Hematopoietic multipotent progenitor cell (in vitro differentiated cells): ENCODE measurements around the gene SPRR2B. TPM values are rescaled to one million over a fixed set of nuclear protein-coding genes. Genes with fewer than 3 reads are reported as not detected.
"Not testable (repeated sequence)": the region's sequence is repeated elsewhere in the genome, so short reads cannot be mapped to it uniquely, and the experiment has no call there.

Experiments used
- DNase-seq, 3 donors: peaks; one replicate each; pipeline ENCODE4 v3.0.0-alpha.2; 2011 to 2015; ENCODE audit warnings: low read depth in 2 of 3, low spot score in 2 of 3
- total RNA-seq: library from RNA; depleted of rRNA; stranded (reverse); fragments of >200 nt; gene quantifications from one replicate; pipeline ENCODE4 v1.2.3, GENCODE V29; 2012

SPRR2B gene
- not detected for total RNA-seq

GRCh38 chr1:153071511-153071910 is at the start of gene SPRR2B:
Gene SPRR2B (minus strand): TSS chr1:153071611. CDS start chr1:153070839, 772 bp downstream.
- no peak for DNase-seq

GRCh38 chr1:153120945-153121344 is 49.5 kb upstream of the SPRR2B start:
- no peak for DNase-seq

- no peak for DNase-seq
Observed at GRCh38 chr1:153119491-153119971, 48.1 kb upstream of the SPRR2B start.

- not testable (repeated sequence) for DNase-seq
Observed at GRCh38 chr1:153115264-153115663, 43.9 kb upstream of the SPRR2B start.

- DNase-seq: no peak
Observed at GRCh38 chr1:153113416-153113815, 42.0 kb upstream of the SPRR2B start, which contains the start of gene SPRR2F. Gene SPRR2F (minus strand): TSS chr1:153113516. CDS start chr1:153112733, 783 bp downstream.

GRCh38 chr1:153112454-153112853 is 41.0 kb upstream of the SPRR2B start:
- not testable (repeated sequence) for DNase-seq

DNA sequence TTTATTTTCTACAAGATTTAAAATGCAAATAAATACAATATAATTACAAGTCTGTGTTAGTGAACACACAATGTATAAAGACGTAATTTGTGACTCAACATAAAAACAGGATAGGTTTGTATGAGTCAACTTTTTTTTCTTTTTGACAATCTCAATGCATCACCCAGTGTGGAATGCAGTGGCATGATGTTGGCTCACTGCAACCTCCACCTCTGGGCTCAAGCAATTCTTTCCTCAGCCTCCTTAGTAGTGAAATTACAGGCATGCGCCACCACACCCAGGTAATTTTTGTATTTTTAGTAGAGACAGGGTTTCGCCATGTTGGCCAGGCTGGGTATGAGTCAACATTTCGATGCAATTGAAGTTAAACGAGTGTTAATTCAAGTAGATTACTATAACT is 28.8 kb upstream of the SPRR2B start:
- no peak for DNase-seq

DNA sequence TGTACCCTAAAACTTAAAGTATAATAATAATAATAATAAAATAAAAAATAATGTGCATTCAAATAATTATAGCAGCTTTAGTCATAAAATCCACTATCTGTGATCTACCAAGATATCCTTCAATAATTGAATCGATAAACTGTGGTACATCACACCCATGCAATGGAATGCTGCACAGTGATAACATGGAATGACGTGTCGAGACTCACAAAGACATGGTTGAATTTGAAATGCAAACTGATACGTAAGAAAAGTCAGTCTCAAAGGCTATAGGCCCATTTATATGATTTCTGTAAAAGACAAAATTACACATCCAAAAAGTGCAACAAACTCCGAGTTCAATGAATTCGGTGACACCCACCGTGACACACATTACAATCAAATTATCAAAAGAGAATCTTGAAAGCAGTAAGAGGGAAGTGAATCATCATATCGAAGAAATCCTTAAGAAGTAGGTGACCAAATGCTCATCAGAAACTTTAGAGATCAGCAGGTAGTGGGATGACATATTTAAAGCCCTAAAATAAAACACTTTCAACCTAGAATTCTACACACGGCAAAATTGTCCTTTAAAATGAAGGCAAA is 28.1 kb upstream of the SPRR2B start:
- DNase-seq: no peak

DNA sequence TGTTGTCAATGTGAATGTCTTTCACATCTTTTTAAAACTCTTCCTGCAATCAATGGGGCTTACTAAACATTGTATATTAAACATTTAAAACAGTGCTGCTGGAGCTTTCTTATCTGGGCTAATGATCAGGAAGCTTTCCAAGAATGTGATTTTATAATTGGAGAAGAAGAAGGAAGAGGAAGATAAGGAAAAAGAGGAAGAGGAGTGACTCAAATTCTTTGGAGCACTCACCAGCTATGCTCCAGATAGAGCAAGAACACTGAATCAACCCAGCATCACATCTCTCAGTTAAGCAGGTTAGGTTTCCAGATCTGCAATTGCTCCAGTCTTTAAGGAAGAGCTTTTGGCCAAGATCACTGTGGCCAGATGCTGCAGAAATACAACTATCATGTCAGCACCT is 24.4 kb upstream of the SPRR2B start:
- no peak for DNase-seq

GRCh38 chr1:153094426-153094825 is 23.0 kb upstream of the SPRR2B start, which contains the start of gene SPRR2E:
Gene SPRR2E (minus strand): TSS chr1:153094526. CDS start chr1:153093751, 775 bp downstream.
- DNase-seq: no peak

- no peak for DNase-seq
Observed at GRCh38 chr1:153087652-153088051, 16.2 kb upstream of the SPRR2B start.

- DNase-seq: no peak
Observed at GRCh38 chr1:153081736-153082135, 10.3 kb upstream of the SPRR2B start.

DNA sequence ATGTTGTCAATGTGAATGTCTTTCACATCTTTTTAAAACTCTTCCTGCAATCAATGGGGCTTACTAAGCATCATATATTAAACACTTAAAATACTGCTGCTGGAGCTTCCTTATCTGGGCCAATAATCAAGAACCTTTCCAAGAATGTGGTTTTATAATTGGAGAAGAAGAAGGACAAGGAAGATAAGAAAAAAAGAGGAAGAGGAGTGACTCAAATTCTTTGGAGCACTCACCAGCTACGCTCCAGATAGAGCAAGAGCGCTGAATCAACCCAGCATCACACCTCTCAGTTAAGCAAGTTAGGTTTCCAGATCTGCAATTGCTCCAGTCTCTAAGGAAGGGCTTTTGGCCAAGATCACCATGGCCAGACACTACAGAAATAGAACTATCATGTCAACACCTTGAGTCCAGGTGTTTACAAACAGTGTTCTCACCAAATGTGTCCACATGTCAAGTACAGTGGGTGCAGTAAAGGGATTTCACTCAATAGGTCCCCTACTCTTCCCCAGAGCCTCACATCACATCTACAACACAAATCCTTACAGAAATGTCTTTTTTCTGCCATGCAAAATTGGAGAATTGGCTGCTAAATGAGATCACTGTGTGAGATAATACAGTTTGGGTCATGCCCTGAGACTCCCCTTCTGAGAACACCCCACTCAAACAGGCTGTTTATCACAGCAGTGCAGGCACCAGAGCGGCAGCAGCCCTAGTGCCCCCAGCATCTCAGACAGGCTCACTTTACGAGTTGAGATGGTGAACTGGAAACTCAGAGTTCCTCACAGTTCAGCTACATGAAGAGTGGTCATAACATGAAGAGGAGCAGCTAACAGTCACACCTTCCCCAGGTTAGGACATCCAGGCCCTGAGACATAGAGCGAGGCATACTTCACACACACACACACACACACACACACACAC is 1.7 kb upstream of the SPRR2B start:
- DNase-seq: no peak

DNA sequence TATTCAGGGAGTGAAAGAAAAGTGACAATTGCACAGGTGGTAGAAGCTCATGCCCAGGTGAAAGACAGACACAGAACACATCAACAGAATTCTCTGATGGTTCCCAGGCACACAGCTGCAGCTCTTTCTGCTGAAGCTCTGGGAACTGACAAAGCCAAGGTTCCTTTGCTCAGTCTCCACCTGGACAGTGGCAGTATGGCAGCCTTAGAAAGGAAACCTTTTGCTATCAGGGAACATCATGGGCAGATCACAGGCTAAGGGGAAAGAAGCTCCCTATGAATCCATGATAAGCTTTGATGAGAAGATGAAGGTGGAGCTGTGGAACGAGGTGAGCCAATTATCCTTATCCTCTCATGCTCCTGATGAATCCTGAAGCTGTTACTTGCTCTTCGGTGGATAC is 1.2 kb downstream of the SPRR2B start:
- no peak for DNase-seq

DNA sequence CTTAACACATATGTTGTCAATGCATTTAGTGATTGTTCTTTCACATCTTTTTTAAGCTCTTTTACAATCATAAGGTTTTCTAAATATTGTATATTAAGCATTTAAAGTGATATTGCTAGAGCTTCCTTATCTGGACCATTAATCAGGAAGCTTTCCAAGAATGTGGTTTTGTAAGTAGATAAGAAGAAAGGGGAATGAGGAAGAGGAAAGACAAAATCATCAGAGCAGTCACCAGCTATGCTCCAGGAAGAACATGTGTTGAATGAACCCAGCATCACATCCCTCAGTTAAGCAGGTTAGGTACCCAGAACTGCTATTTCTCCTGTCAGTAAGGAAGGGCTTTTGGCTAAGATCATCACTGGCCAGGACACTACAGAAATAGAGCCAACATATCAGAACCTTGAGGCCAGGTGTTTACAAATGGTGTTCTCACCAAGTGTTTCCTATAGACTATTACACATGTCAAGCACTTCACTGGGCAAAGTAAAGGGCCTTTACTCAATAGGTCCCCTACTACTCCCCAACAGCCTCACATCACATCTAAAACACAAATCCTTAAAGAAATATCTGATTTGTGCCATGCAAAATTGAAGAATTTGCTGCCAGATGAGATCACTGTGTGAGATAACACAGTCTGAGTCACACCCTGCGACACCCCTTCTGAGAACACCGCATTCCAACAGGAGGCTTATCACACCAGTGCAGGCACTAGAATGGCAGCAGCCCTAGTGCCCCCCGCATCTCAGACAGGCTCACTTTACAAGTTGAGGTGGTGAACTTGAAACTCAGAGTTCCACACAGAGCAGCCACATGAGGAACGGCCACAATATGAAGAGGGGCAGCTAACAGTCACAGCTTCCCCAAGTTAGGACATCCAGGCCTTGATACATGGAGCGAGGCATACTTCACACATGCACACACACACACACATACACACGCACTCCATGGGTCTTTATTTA is 12.3 kb downstream of the SPRR2B start:
- DNase-seq: peak in 2 of 3 donors; percentile 31 to 53

DNA sequence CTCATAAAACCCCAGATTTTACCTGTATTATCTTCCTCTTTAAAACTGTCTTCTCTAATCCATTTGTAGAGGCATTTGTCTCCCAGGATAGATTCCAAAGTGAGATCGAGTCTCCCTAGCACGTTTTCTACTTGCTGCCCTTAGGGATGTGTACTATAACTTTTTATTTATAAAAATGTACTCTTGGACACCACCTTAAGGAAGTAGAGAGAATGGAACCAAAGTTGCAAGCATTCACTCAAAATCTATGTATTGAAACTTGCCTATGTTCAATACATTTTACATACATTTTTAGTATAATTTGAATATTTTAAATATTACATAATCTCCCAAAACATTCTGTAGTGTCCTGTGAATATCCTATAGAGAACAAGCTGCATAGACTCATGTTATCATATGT is 13.3 kb downstream of the SPRR2B start:
- no peak for DNase-seq

DNA sequence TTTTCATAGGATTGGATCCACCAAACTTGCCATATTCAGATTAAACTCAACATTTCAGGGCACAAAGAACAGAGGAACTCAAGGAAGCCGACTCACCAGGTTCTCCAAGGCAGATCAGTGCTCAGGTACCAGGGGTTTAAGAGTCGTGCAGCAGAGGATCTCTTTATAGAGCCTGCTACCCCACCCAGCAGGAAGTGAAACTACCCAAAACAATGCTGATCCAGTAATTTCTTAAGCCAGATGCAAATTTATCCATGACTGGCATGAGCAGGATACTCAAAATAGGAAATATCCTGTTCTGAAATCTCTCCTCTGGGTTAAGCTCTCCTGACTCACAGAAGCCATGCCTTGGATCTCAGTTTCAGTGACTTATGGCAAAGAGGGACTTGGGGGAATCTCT is 14.0 kb downstream of the SPRR2B start, which contains the start of gene SPRR2A:
Gene SPRR2A (minus strand): TSS at position 138 of the 400 bp plus-strand sequence. CDS start 777 bp downstream, outside the sequence.
- no peak for DNase-seq

DNA sequence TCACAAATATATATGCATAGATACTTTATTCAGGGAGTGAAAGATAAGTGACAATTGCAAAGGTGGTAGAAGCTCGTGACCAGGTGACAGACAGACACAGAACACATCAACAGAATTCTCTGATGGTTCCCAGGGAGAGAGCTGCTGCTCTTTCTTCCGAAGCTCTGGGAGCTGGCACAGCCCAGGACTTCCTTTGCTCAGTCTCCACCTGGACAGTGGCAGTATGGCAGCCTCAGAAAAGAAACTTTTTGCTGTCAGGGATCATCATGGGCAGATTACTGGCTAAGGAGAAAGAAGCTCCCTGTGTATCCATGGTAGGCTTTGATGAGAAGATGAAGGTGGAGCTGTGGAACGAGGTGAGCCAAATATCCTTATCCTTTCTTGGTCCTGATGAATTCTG is 15.3 kb downstream of the SPRR2B start:
- DNase-seq: not testable (repeated sequence)

GRCh38 chr1:153049211-153049610 is 22.2 kb downstream of the SPRR2B start:
- no peak for DNase-seq

GRCh38 chr1:153040950-153041631 is 30.3 kb downstream of the SPRR2B start, which contains the start of gene SPRR2D:
Gene SPRR2D (minus strand): TSS chr1:153041120. CDS start chr1:153040346, 774 bp downstream.
- DNase-seq: no peak
